Sigmoid colon (tissue), 7 donors: ENCODE results near the gene WIPF3. TPM values are rescaled to one million over a fixed set of nuclear protein-coding genes. Genes with fewer than 3 reads are reported as not detected.

Source experiments
- DNase-seq: peaks from one replicate; pipeline ENCODE4 v3.0.0-alpha.2; 2019
- H3K27ac ChIP-seq, 4 donors: fragments of 200-600 bp; sonication (generic); one replicate each; pipeline ENCODE4 v1.5.1; 2016 to 2019; ENCODE audit warnings: mild to moderate bottlenecking in 1 of 4
- H3K27me3 ChIP-seq, 3 donors: fragments of 200-600 bp; sonication (generic); one replicate each; pipeline ENCODE4 v1.5.1; 2019; ENCODE audit warnings: mild to moderate bottlenecking in 1 of 3
- H3K36me3 ChIP-seq, 4 donors: fragments of 200-600 bp; sonication (generic); one replicate each; pipeline ENCODE4 v1.5.1; 2016 to 2019
- H3K4me1 ChIP-seq, 4 donors: fragments of 200-600 bp; sonication (generic); one replicate each; pipeline ENCODE4 v1.5.1; 2017 to 2019
- H3K4me3 ChIP-seq, 4 donors: fragments of 200-600 bp; sonication (generic); one replicate each; pipeline ENCODE4 v1.5.1; 2017 to 2019; ENCODE audit warnings: mild to moderate bottlenecking in 2 of 4, moderate library complexity in 1 of 4
- H3K9me3 ChIP-seq, 4 donors: fragments of 200-600 bp in 3 of 4; sonication (generic) in 3 of 4; one replicate each; pipeline versions ENCODE4 v1.5.1 to v1.6.1; 2013 to 2019
- EP300 ChIP-seq, 4 donors: sonication (generic); formaldehyde crosslinking; IDR thresholded peaks; one replicate each; pipeline ENCODE4 v1.6.1; 2017; ENCODE audit warnings: antibody characterized with exemption in 4 of 4
- POLR2A ChIP-seq, 2 donors: fragments of 450-650 bp; IDR thresholded peaks; one replicate each; pipeline ENCODE4 v1.6.1; 2016; ENCODE audit warnings: antibody characterized with exemption in 2 of 2, mild to moderate bottlenecking in 2 of 2, moderate library complexity in 2 of 2
- POLR2AphosphoS5 ChIP-seq, 4 donors: sonication (generic); formaldehyde crosslinking; IDR thresholded peaks; one replicate each; pipeline ENCODE4 v1.6.1; 2017; ENCODE audit warnings: antibody characterized with exemption in 4 of 4
- WGBS, 2 donors: extraction: QIAGEN DNeasy Blood & Tissue Kit; methylation state at CpG; one replicate each; pipeline ENCODE4 v1.1.7; 2013; 5-methylcytosine and 5-hydroxymethylcytosine counted together
- intact Hi-C: fragments of 100-400 bp; cut with DNase I; formaldehyde crosslinking; loops from one replicate; pipeline ENCODE4 v1.15.1; 2023
- polyA plus RNA-seq, 3 donors: library from polyadenylated mRNA; stranded (reverse); fragments of 200-250 nt; gene quantifications; one replicate each; pipeline ENCODE4 v1.2.3, GENCODE V29; 2013
- total RNA-seq, 4 donors: library from RNA; depleted of rRNA; stranded (reverse); fragments of >200 nt; gene quantifications; one replicate each; pipeline ENCODE4 v1.1.0, GENCODE V29; 2016
- TF ChIP-seq, protein P1 (sequence below), 4 experiments: fragments of 450-650 bp in 3 of 4; fragments of 200-600 bp in 1 of 4; IDR thresholded peaks; one replicate each; pipeline ENCODE4 v1.5.1; 2016 to 2019; ENCODE audit warnings: antibody characterized with exemption in 4 of 4, mild to moderate bottlenecking in 3 of 4, moderate library complexity in 2 of 4
- donor health status: healthy with polysubstance abuse.
- donor health status: Bipolar disorder and iron deficiency.
- donor health status: healthy.

WIPF3 gene
- total and polyA plus RNA-seq, 7 donors: 0.46 to 4.7 (median 0.71) TPM

- TF ChIP-seq, protein P1, sequence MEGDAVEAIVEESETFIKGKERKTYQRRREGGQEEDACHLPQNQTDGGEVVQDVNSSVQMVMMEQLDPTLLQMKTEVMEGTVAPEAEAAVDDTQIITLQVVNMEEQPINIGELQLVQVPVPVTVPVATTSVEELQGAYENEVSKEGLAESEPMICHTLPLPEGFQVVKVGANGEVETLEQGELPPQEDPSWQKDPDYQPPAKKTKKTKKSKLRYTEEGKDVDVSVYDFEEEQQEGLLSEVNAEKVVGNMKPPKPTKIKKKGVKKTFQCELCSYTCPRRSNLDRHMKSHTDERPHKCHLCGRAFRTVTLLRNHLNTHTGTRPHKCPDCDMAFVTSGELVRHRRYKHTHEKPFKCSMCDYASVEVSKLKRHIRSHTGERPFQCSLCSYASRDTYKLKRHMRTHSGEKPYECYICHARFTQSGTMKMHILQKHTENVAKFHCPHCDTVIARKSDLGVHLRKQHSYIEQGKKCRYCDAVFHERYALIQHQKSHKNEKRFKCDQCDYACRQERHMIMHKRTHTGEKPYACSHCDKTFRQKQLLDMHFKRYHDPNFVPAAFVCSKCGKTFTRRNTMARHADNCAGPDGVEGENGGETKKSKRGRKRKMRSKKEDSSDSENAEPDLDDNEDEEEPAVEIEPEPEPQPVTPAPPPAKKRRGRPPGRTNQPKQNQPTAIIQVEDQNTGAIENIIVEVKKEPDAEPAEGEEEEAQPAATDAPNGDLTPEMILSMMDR (IDR thresholded peaks at IDR 0.05): peak in 1 of 4 experiments; percentile 15
- TF ChIP-seq POLR2A (IDR thresholded peaks at IDR 0.05): no peak
- no peak for DNase-seq
- Histone ChIP-seq H3K27me3 (peaks cover 0 to 31% (median 13%) of the 10 kb centered on the region in 3 donors), H3K4me1 (peaks cover 0 to 29% (median 18%) of the 10 kb centered on the region in 4 donors), H3K36me3 (no peaks in the 10 kb centered on the region), H3K27ac (peak overlapping the region in 2 of 4 donors; percentile 47 to 69), H3K4me3 (peak overlapping the region; percentile 34 to 73 (median 62)), H3K9me3 (no peaks in the 10 kb centered on the region)
- 4 to 8% methylated on average over 43 of the region's 43 CpGs for WGBS, 2 donors
- intact Hi-C loops: no loop called here
These were observed 910 bp downstream of the WIPF3 start for GRCh38 chr7:29806995-29807841.

DNA sequence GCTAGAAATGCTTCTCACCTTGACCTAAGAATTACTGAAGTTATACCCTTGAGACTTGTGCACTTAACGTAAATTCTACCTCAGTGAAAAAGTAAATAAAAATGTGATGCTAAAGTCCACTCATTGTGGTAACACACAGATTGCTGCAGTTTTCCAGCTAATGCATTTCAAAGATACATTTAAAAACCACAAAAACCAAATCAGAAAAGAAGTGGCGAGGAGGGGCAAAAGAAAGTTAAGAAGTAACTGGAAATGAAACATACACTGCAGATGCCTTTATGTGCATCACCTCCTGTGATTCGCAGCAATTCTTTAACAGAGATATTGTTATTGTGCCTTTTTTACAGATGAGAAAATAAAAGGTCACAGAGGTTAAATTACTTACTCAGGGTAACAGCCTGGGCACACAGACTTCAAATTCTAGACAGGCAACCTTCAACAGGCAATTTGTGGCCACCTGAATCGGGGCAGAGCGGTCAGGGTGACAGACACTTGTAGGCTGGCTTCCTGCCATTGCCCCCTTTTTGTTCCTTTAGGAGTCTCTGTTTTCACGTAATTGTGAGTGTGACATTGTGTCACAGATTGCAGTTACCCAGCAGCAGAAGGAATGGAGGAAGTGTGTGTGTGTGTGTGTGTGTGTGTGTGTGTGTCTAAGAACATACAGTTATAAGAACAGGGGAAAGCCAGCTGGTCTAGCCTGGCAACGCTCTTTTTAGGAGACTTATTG lies 1.9 kb downstream of the WIPF3 start:
- Histone ChIP-seq H3K4me1 (peaks cover 0 to 32% (median 18%) of the 10 kb centered on the region in 4 donors), H3K4me3 (no peak overlapping the region), H3K27ac (no peak overlapping the region), H3K27me3 (peaks cover 0 to 28% (median 13%) of the 10 kb centered on the region in 3 donors), H3K9me3 (no peaks in the 10 kb centered on the region), H3K36me3 (no peaks in the 10 kb centered on the region)
- no peak for DNase-seq
- intact Hi-C loops: no loop called here
- 73 to 76% methylated on average over 7 of the region's 7 CpGs for WGBS, 2 donors
- TF ChIP-seq POLR2A (IDR thresholded peaks at IDR 0.05) (no peak), POLR2AphosphoS5 (IDR thresholded peaks at IDR 0.05) (no peak), EP300 (IDR thresholded peaks at IDR 0.05) (no peak)
- TF ChIP-seq, protein P1 (IDR thresholded peaks at IDR 0.05): no peak

GRCh38 chr7:29809533-29810155 lies 3.3 kb downstream of the WIPF3 start:
- H3K9me3 ChIP-seq: no peaks in the 10 kb centered on the region
- H3K27me3 ChIP-seq: peaks cover 0 to 26% (median 13%) of the 10 kb centered on the region in 3 donors
- no peak for DNase-seq
- no peak overlapping the region for H3K4me3 ChIP-seq
- TF ChIP-seq, protein P1 (IDR thresholded peaks at IDR 0.05): no peak
- TF ChIP-seq EP300 (IDR thresholded peaks at IDR 0.05) (no peak), POLR2AphosphoS5 (IDR thresholded peaks at IDR 0.05) (no peak), POLR2A (IDR thresholded peaks at IDR 0.05) (no peak)
- H3K36me3 ChIP-seq: no peaks in the 10 kb centered on the region
- H3K4me1 ChIP-seq: peaks cover 0 to 32% (median 18%) of the 10 kb centered on the region in 4 donors
- no peak overlapping the region for H3K27ac ChIP-seq
- intact Hi-C loops: no loop called here
- WGBS, 2 donors: 83 to 89% methylated on average over 11 of the region's 11 CpGs

- no peak for DNase-seq
- Histone ChIP-seq H3K36me3 (no peaks in the 10 kb centered on the region), H3K4me1 (peaks cover 0 to 32% (median 18%) of the 10 kb centered on the region in 4 donors), H3K27me3 (peaks cover 0 to 26% (median 13%) of the 10 kb centered on the region in 3 donors), H3K4me3 (no peak overlapping the region), H3K9me3 (no peaks in the 10 kb centered on the region), H3K27ac (no peak overlapping the region)
- intact Hi-C loops: no loop called here
- TF ChIP-seq, protein P1 (IDR thresholded peaks at IDR 0.05): no peak
- no peak for TF ChIP-seq POLR2A (IDR thresholded peaks at IDR 0.05)
- TF ChIP-seq EP300 (IDR thresholded peaks at IDR 0.05): no peak
- TF ChIP-seq POLR2AphosphoS5 (IDR thresholded peaks at IDR 0.05): no peak
These were observed 4.0 kb downstream of the WIPF3 start for GRCh38 chr7:29810297-29810696.
